Metanephros (tissue), 1 donor: ENCODE results near the gene ASZ1. TPM values are rescaled to one million over a fixed set of nuclear protein-coding genes. Genes with fewer than 3 reads are reported as not detected.

ENCODE experiments used
- total RNA-seq: library from RNA; depleted of rRNA; stranded (reverse); fragments of >200 nt; gene quantifications from one replicate; pipeline ENCODE4 v1.2.3, GENCODE V29; 2014

ASZ1 gene, protein sequence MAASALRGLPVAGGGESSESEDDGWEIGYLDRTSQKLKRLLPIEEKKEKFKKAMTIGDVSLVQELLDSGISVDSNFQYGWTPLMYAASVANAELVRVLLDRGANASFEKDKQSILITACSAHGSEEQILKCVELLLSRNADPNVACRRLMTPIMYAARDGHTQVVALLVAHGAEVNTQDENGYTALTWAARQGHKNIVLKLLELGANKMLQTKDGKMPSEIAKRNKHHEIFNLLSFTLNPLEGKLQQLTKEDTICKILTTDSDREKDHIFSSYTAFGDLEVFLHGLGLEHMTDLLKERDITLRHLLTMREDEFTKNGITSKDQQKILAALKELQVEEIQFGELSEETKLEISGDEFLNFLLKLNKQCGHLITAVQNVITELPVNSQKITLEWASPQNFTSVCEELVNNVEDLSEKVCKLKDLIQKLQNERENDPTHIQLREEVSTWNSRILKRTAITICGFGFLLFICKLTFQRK
- total RNA-seq: not detected

GRCh38 chr7:117427258-117427701 is at the start of gene ASZ1:
Gene ASZ1, minus strand, starts transcription at chr7:117427493. Its CDS starts 33 bp downstream, at chr7:117427460.

GRCh38 chr7:117322741-117323304 is 104.5 kb downstream of the ASZ1 start, which contains the start of gene WNT2:
Gene WNT2, minus strand, starts transcription at chr7:117323058. Its CDS starts 69 bp downstream, at chr7:117322989.

Other genes with a start within 250 kb of the ASZ1 start
- gene WNT2, start 104.4 kb downstream of the ASZ1 start, total RNA-seq: 0.47 TPM
- 0.99 TPM for gene CFTR, start 52.5 kb upstream of the ASZ1 start, total RNA-seq